HepG2 (cell line): ENCODE results near the gene MDP1. TPM values are rescaled to one million over a fixed set of nuclear protein-coding genes. Genes with fewer than 3 reads are reported as not detected.

Experiments
- KIAA2018 ChIP-seq: sonication (generic); formaldehyde crosslinking; IDR thresholded peaks from 2 replicates; pipeline ENCODE4 v1.5.0; 2020; ENCODE audit warnings: mild to moderate bottlenecking, missing genetic modification reagents, borderline replicate concordance
- MAZ ChIP-seq, 2 experiments: sonication (generic) in 1 of 2; formaldehyde crosslinking in 1 of 2; IDR thresholded peaks; 2 replicates each; pipeline versions ENCODE4 v1.5.0 to v1.6.1; 2012 to 2020; ENCODE audit warnings: low read depth in 2 of 2, mild to moderate bottlenecking in 2 of 2, borderline replicate concordance in 1 of 2, improper control_type of control experiment in 1 of 2, low read length in 1 of 2, missing genetic modification reagents in 1 of 2, moderate library complexity in 1 of 2
- MIXL1 ChIP-seq: IDR thresholded peaks from 2 replicates; pipeline ENCODE4 v1.6.1; 2016
- MTA3 ChIP-seq: sonication (generic); formaldehyde crosslinking; IDR thresholded peaks from 2 replicates; pipeline ENCODE4 v1.4.0; 2020; ENCODE audit warnings: missing genetic modification reagents
- NPAS2 ChIP-seq: sonication (generic); formaldehyde crosslinking; IDR thresholded peaks from 2 replicates; pipeline ENCODE4 v1.8.0; 2022; ENCODE audit warnings: mild to moderate bottlenecking, missing genetic modification reagents, borderline replicate concordance
- TCF7L2 ChIP-seq: IDR thresholded peaks from 2 replicates; pipeline ENCODE4 v1.6.1; 2011; ENCODE audit warnings: mild to moderate bottlenecking, low read depth, low read length, moderate library complexity
- TIGD3 ChIP-seq: sonication (generic); formaldehyde crosslinking; IDR thresholded peaks from 2 replicates; pipeline ENCODE4 v1.5.1; 2020; ENCODE audit warnings: mild to moderate bottlenecking, missing genetic modification reagents, borderline replicate concordance
- TRIM22 ChIP-seq: fragments of 450-650 bp; IDR thresholded peaks from 2 replicates; pipeline ENCODE4 v1.6.1; 2017
- ZMYM2 ChIP-seq: sonication (generic); formaldehyde crosslinking; IDR thresholded peaks from 2 replicates; pipeline ENCODE4 v1.8.0; 2022; ENCODE audit warnings: mild to moderate bottlenecking, missing genetic modification reagents
- ZNF160 ChIP-seq: sonication (generic); formaldehyde crosslinking; IDR thresholded peaks from 2 replicates; pipeline ENCODE4 v1.8.0; 2022; ENCODE audit warnings: mild to moderate bottlenecking, inconsistent platforms, missing genetic modification reagents
- ZNF687 ChIP-seq: sonication (generic); formaldehyde crosslinking; IDR thresholded peaks from 2 replicates; pipeline ENCODE4 v1.5.1; 2020; ENCODE audit warnings: mild to moderate bottlenecking, missing genetic modification reagents, moderate library complexity
- ZNF749 ChIP-seq: sonication (generic); formaldehyde crosslinking; IDR thresholded peaks from 2 replicates; pipeline ENCODE4 v1.8.0; 2022; ENCODE audit warnings: mild to moderate bottlenecking, missing genetic modification reagents, moderate library complexity, borderline replicate concordance
- ZNF768 ChIP-seq: sonication (generic); formaldehyde crosslinking; IDR thresholded peaks from 2 replicates; pipeline ENCODE4 v1.4.0; 2020; ENCODE audit warnings: missing genetic modification reagents
- polyA plus RNA-seq, 8 experiments: library from polyadenylated mRNA; depleted of rRNA in 3 of 8; stranded (reverse) in 7 of 8; unstranded in 1 of 8; fragments of >200 nt; fragmentation: Illumina TruSeq in 4 of 8; extraction: Trizol in 4 of 8; gene quantifications; 2 replicates each; pipeline versions ENCODE4 v1.2.1 to v1.2.3, GENCODE V29; 2011 to 2016; ENCODE audit warnings: low read depth in 4 of 8, missing spikeins in 1 of 8, mixed read lengths in 1 of 8; ENCODE audit not compliant: insufficient read depth in 1 of 8
- total RNA-seq, 5 experiments: library from RNA; depleted of rRNA; stranded (reverse); fragments of >200 nt; fragmentation: Illumina TruSeq; extraction: Trizol; gene quantifications; 2 replicates each; pipeline ENCODE4 v1.2.3, GENCODE V29; 2016; ENCODE audit warnings: low read depth in 1 of 5

The MDP1 gene
- total and polyA plus RNA-seq, 2 of the 13 experiments (the other 11 are each of a cell fraction or from before 2014, with no cell fraction given): 44.1 to 48.7 TPM

- no peak for TF ChIP-seq KIAA2018
- TF ChIP-seq ZNF749 (CRISPR knock-in tag): no peak
- TF ChIP-seq ZMYM2 (CRISPR knock-in tag): no peak
- TF ChIP-seq TCF7L2: no peak
- TF ChIP-seq MIXL1 (CRISPR knock-in tag): no peak
- no peak for TF ChIP-seq MAZ (IDR thresholded peaks at IDR 0.05; ENCODE audit: borderline replicate concordance, low read depth, low read length)
- TF ChIP-seq MAZ (CRISPR knock-in tag; IDR thresholded peaks at IDR 0.05; ENCODE audit: low read depth): no peak
- peak; percentile 78 for TF ChIP-seq ZNF687 (CRISPR knock-in tag)
- no peak for TF ChIP-seq MTA3 (CRISPR knock-in tag)
- TF ChIP-seq NPAS2: no peak
- TF ChIP-seq TIGD3 (CRISPR knock-in tag): no peak
- peak; percentile 54; the same call in 1 of the 2 replicates for TF ChIP-seq ZNF160 (CRISPR knock-in tag)
- TF ChIP-seq TRIM22: no peak
- TF ChIP-seq ZNF768 (CRISPR knock-in tag): 0 out of 2 replicates have a peak, but pooled peaks have one; percentile 19
Observed at GRCh38 chr14:24260026-24260779, 44.3 kb upstream of the MDP1 start (continued).
